ENCODE measurements around the gene EPO.

The EPO gene

DNA sequence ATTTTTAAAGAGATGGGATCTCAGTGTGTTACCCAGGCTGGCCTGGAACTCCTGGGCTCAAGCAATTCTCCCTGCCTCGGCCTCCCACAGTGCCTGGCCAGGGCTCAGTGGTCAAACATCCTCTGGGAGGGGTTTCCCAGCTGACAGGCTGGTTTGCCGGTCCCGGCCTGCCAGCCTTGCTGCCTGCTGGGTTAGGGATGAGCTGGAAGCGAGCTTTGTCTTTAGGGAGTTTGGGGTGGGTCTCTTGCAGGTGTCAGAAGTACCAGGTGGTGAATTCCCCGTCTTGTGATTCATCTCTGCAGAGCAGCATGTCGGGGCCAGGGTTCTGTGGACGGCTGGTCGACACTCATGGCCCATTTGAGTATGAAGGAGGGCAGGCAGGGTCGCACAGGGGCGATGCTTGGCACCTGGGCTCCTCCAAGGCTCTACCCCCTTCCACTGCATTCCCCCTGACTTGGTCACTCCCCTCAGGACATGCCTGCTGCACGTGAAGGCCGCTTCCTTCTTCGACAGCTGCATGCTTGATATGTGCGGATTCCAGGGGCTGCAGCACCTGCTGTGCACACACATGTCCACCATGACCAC is 43.4 kb downstream of the EPO start:
- no peak for DNase-seq (ENCODE audit: low read depth, low spot score)
- TF ChIP-seq CTCF (IDR thresholded peaks at IDR 0.05; ENCODE audit: low read depth, low read length) = no peak
- in situ Hi-C loops (cut with HindIII; ENCODE audit: low sequenced_read_pairs) = no loop called here
- H3K4me3 ChIP-seq (ENCODE audit: low read depth, low read length) = no peak overlapping the region

- in situ Hi-C loops (cut with HindIII; ENCODE audit: low sequenced_read_pairs) = no loop called here
- DNase-seq (ENCODE audit: low read depth, low spot score) = no peak
- no peak overlapping the region for H3K4me3 ChIP-seq (ENCODE audit: low read depth, low read length)
- no peak for TF ChIP-seq CTCF (IDR thresholded peaks at IDR 0.05; ENCODE audit: low read depth, low read length)
These were observed 44.6 kb downstream of the EPO start for GRCh38 chr7:100764841-100765240.

DNA sequence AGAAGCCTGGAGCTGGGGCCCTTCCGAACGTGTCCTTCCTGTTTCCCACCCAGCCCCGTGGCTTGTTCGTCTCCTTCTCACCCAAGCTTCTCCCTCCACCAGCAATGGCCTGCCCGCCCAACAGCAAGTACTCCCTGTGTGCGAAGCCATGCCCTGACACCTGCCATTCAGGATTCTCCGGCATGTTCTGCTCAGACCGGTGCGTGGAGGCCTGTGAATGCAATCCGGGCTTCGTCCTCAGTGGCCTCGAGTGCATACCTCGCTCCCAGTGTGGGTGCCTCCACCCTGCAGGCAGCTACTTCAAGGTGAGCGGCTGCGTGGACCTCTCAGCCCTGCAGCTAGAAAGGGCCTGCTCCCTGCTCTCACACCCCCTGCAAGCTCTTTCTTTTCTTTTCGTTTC is 45.0 kb downstream of the EPO start:
- no peak for DNase-seq (ENCODE audit: low read depth, low spot score)
- in situ Hi-C loops (cut with HindIII; ENCODE audit: low sequenced_read_pairs) = no loop called here
- no peak overlapping the region for H3K4me3 ChIP-seq (ENCODE audit: low read depth, low read length)
- TF ChIP-seq CTCF (IDR thresholded peaks at IDR 0.05; ENCODE audit: low read depth, low read length) = no peak

DNA sequence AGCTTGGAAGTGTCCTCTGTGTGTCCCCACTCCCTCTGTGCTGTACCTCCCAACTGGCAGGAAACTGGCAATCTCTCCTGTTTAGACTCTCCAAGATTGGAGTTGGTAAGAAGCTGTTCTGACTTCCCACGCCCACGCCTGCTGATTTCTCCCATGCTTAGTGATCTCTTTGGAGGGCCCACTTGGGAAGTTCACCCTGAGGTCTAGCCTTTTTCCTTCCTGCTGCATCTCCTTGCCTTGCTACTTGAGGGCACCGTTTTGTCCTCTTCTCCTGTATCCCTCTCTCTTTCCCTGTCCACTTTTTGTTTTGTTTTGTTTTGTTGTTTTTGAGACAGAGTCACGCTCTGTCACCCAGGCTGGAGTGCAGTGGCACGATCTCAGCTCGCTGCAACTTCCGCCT is 48.5 kb downstream of the EPO start:
- H3K4me3 ChIP-seq (ENCODE audit: low read depth, low read length) = no peak overlapping the region
- in situ Hi-C loops (cut with HindIII; ENCODE audit: low sequenced_read_pairs) = no loop called here
- no peak for DNase-seq (ENCODE audit: low read depth, low spot score)
- no peak for TF ChIP-seq CTCF (IDR thresholded peaks at IDR 0.05; ENCODE audit: low read depth, low read length)

Measured in astrocyte of the spinal cord (primary cell).